Measurements from ENCODE around the gene MYEOV.

MYEOV gene

DNA sequence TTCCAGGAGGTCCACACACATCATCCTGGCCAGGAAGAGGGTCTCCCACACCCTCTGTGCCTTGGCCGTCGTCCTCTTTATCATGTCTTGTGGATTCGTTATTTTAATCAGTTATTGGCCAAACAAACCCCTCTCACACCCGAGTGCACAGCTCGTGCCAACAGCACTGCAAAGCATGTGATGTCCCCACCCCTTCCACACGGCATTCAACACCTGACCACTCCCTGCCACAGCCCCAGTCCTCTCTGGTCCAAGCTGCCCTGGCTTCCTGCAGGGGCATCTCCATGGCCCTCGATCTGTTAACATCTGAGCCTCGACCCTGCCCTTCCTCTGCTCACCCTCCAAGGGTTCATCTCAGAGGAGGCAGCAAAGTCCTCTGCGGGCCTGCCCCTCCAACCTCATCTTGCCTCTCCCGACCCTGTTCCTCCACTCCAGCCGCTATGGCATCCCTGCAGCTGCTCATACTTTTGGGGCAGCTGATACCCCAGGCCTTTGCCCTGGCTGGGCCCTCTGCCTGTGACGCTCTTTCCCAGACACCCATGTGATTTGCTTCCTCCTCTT lies 14.0 kb downstream of the MYEOV start:
- DNase-seq (ENCODE audit: low read depth), result no peak
- H3K4me3 ChIP-seq (ENCODE audit: low read depth, low read length), result no peak overlapping the region
- TF ChIP-seq, protein P1, sequence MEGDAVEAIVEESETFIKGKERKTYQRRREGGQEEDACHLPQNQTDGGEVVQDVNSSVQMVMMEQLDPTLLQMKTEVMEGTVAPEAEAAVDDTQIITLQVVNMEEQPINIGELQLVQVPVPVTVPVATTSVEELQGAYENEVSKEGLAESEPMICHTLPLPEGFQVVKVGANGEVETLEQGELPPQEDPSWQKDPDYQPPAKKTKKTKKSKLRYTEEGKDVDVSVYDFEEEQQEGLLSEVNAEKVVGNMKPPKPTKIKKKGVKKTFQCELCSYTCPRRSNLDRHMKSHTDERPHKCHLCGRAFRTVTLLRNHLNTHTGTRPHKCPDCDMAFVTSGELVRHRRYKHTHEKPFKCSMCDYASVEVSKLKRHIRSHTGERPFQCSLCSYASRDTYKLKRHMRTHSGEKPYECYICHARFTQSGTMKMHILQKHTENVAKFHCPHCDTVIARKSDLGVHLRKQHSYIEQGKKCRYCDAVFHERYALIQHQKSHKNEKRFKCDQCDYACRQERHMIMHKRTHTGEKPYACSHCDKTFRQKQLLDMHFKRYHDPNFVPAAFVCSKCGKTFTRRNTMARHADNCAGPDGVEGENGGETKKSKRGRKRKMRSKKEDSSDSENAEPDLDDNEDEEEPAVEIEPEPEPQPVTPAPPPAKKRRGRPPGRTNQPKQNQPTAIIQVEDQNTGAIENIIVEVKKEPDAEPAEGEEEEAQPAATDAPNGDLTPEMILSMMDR (IDR thresholded peaks at IDR 0.05; ENCODE audit: low read depth, low read length, missing control alignments), result no peak

DNA sequence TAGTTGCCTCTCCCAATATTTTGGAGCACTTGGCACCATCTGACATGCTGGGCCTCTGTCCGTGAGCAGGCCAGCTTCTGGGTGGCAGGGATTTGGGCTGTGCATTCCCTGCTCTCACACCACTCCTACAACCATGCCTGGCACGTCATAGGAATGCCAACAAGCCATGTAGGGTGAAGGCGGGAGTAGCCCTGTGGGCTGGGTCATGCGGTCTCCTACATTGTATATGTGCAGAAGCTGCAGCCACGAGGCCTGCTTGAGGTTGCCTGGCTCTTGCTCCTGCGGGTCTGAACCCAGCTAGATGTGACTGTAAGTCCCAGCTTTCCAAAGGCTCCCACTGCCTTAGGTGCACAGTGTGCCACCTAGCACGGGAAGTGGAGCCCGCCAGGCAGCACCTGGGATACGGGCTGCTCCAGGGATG lies 14.5 kb downstream of the MYEOV start:
- no peak for DNase-seq (ENCODE audit: low read depth)
- TF ChIP-seq, protein P1 (IDR thresholded peaks at IDR 0.05; ENCODE audit: low read depth, low read length, missing control alignments), result no peak
- H3K4me3 ChIP-seq (ENCODE audit: low read depth, low read length), result no peak overlapping the region

DNA sequence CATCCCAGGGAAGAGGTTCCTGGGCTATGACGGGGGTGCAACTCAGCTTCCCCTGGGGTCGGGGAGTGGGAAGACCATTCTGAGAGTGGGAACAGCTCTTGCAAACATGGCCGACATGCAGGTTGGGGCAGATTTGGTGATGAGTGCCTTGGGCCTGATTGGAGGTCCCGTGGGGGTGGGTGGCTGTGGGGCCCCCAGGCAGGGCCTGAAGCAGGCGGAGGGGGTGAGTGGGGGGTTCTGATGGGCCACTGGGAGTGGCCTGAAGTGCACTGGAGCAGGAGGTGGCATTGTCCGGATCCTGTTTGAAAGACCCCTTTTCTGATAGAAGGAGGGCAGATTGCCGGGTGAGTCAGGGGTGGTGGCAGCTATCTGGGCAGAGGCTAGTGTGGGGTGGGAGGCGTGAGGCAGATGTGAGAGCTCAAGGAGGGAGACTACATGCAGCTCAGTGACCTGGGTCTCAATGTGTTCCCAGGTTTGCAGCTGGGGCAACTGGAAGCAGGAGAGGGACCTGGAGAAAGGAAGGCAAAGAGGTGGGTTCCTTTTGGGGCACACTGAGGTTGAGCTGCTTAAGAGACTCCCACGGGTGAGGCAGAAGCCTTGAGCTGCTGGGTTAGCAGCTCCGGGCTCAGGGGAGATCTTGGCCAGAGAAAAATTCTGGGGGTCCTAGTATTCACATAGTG lies 15.1 kb downstream of the MYEOV start:
- TF ChIP-seq, protein P1 (IDR thresholded peaks at IDR 0.05; ENCODE audit: low read depth, low read length, missing control alignments), result no peak
- DNase-seq (ENCODE audit: low read depth), result no peak
- no peak overlapping the region for H3K4me3 ChIP-seq (ENCODE audit: low read depth, low read length)

DNA sequence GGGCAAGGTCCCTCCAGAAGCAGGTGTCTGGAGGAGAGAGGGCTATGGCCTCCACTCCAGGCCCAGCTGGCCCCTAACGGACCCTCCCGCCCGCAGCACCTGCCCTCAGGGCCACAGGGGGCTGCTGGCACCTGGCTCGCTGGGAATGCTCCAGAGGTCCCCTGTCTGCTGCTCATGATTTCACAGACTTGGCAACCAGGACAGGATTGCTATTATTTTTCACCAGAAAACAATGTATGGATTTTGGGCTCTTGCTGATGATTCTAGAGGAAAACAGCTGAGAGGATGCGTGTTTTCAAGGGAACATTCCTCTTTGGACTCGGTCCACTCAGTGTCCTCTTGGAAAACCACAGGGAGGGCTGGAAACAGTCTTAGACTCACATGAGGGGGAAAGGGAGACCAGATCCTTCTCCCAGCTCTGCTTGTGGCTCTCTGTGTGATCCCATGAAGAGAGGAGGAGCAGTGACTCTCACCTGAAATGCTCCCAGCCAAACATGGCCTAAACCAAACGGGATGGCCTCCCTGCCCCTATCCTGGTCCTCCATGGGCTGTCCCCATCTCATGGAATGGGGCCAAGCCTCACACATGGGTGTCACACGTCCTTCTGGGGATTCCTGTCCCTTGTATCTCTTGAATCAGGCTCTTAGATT lies 15.8 kb downstream of the MYEOV start:
- no peak overlapping the region for H3K4me3 ChIP-seq (ENCODE audit: low read depth, low read length)
- TF ChIP-seq, protein P1 (IDR thresholded peaks at IDR 0.05; ENCODE audit: low read depth, low read length, missing control alignments), result no peak
- DNase-seq (ENCODE audit: low read depth), result no peak

DNA sequence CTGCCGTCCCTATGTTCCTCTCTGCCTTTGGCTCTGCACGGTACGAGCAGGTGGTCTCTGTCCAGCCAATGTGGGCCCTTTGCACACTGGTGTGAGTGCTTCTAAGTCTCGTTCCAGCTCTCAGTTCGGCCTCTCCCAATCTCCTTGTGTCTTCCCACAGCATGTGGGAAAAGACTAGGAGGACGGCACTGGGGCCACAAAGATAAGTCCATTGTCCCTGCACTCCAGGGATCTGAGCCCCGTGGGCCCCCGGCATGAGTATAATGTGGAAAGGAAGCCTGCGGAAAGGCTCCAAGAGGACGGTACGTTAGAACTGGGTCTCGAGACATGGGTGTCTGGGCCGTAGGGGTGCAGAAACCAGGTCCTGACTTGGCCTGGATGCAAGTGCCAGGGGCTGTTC lies 16.4 kb downstream of the MYEOV start:
- H3K4me3 ChIP-seq (ENCODE audit: low read depth, low read length), result no peak overlapping the region
- no peak for DNase-seq (ENCODE audit: low read depth)
- TF ChIP-seq, protein P1 (IDR thresholded peaks at IDR 0.05; ENCODE audit: low read depth, low read length, missing control alignments), result no peak

DNA sequence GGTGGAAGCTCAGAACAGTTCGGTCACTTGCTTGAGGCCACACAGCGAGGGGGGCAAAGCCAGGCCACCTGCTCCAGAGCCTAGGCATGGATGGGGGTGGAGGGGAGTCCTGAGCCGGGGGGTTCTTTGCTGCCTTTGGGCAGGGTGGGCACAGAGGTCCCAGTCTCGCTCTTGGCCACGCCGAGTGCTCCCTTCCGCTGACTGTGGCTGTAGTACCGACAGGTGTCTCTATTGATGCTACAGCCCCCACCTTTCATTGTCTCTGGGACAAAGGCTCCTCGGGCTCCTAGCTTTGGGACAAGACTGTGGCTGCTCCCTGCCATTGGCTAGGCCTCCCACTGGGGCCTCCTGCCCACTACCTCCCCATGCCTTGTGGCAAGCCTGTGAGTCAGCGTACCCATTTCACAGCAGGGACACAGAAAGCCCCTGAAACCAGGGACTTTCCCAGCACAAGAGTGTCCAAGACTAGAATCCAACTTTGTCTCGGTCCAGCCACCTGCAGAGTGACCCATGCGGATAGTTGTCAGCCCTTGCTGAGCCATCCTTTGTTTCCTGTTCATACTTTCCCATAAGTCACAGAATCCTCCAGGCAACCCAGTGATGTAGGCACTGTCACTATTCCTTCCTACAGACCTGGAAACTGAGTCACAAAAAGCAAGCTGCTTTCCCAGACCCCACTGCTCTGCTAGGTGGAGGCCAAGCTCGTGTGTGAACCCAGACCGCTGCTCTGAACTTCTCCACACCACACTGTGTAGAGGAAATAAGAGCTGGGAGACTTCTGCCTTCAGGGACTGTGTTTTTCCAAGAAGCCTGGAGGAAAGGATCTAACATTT lies 17.2 kb downstream of the MYEOV start:
- TF ChIP-seq, protein P1 (IDR thresholded peaks at IDR 0.05; ENCODE audit: low read depth, low read length, missing control alignments), result no peak
- H3K4me3 ChIP-seq (ENCODE audit: low read depth, low read length), result no peak overlapping the region
- no peak for DNase-seq (ENCODE audit: low read depth)
